Measurements from ENCODE around the gene CYP2W1.

DNA sequence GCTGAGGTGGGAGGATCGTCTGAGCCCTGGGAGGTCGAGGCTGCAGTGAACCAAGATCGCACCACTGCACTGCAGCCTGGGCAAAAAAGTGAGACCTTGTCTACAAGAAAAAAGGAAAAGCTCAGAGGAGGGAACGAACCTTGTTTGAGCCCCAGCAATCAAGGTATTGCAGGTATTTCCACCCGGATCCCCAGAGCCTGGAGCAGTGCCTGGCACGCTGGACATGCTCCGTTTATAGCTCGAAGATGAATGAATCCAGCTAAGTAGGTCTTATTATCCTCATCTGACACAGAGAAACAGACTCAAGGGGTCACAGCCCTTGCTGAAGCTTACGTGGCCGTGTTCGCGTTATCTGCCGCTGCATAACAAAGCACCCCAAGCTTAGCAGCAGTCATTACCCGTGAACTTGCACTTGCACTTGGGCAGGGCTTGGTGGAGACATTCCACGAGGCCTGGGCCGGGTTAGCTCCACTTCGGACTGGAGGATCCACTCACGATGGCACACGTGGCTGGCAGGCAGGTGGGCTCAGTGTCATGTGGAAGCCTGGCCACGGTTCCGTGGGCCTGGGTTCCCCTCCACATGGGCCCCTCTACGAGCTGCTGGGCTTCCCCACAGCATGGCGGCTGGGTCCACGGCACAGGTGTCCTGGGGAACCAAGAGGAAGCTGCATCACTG is 4.4 kb upstream of the CYP2W1 start:
- TF ChIP-seq NFIC (IDR thresholded peaks at IDR 0.05; ENCODE audit: low read depth, low read length) (no peak), RCOR1 (conservative IDR thresholded peaks at IDR 0.05; ENCODE audit: low read depth, low read length) (no peak), KDM1A (IDR thresholded peaks at IDR 0.05; ENCODE audit: borderline replicate concordance) (no peak), RBBP5 (conservative IDR thresholded peaks at IDR 0.05) (no peak), EP300 (IDR thresholded peaks at IDR 0.05; ENCODE audit: borderline replicate concordance in 1 of 2, control insufficient read depth in 1 of 2, low read depth in 2 of 2, low read length in 2 of 2) (no peak)
- TF ChIP-seq, protein P1, sequence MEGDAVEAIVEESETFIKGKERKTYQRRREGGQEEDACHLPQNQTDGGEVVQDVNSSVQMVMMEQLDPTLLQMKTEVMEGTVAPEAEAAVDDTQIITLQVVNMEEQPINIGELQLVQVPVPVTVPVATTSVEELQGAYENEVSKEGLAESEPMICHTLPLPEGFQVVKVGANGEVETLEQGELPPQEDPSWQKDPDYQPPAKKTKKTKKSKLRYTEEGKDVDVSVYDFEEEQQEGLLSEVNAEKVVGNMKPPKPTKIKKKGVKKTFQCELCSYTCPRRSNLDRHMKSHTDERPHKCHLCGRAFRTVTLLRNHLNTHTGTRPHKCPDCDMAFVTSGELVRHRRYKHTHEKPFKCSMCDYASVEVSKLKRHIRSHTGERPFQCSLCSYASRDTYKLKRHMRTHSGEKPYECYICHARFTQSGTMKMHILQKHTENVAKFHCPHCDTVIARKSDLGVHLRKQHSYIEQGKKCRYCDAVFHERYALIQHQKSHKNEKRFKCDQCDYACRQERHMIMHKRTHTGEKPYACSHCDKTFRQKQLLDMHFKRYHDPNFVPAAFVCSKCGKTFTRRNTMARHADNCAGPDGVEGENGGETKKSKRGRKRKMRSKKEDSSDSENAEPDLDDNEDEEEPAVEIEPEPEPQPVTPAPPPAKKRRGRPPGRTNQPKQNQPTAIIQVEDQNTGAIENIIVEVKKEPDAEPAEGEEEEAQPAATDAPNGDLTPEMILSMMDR (IDR thresholded peaks at IDR 0.05 in 2 of 3, conservative IDR thresholded peaks at IDR 0.05 in 1 of 3; ENCODE audit: control insufficient read depth in 2 of 3, extremely low read depth in 1 of 3, insufficient read depth in 1 of 3, low read depth in 3 of 3, low read length in 3 of 3): no peak
